ENCODE measurements around the gene DOK7.

GRCh38 chr4:3449047-3449573 is 14.0 kb upstream of the DOK7 start:
- TF ChIP-seq CTCF (IDR thresholded peaks at IDR 0.05; ENCODE audit: borderline replicate concordance, extremely low read depth, low read length, poor library complexity, severe bottlenecking) (no peak), EZH2 (IDR thresholded peaks at IDR 0.05; ENCODE audit: borderline replicate concordance, low read depth, low read length, severe bottlenecking) (no peak)
